ENCODE results near the gene ZNF12.
"Not testable (repeated sequence)": the region's sequence is repeated elsewhere in the genome, so short reads cannot be mapped to it uniquely, and the experiment has no call there.

The ZNF12 gene

DNA sequence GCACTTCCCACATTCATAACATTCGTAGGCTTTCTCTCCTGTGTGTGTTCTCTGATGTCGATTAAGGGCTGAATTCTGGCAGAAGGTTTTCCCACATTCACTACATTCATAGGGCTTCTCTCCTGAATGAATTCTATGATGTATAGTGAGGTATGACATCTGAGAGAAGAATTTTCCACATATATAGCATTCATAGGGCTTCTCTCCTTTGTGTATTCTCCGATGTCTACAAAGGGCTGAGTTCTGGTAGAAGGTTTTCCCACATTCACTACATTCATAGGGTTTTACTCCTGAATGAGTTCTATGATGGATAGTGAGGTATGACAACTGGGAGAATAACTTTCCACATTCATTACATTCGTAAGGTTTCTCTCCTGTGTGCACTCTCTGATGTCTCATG is 15.6 kb downstream of the ZNF12 start:
- DNase-seq: no peak

DNA sequence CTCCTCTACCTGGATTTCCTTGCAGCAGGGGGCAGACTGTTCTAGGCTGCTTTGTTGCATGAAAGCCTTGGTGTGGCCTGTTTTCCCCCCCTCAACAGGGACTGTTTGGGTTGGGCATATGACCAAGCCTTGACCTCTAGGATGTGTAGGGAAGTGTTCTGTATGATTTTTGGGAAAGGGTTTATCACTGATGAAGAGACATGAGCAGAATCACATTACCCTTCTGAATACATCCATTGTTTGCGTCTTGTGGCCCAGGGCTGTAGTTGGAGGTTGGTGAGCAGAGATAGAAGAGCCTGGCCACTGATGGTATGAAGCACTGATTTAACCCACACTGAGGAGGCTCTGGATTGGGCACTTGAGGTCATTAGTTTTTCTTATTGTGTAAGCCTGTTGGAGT is 26.6 kb downstream of the ZNF12 start:
- DNase-seq: no peak

DNA sequence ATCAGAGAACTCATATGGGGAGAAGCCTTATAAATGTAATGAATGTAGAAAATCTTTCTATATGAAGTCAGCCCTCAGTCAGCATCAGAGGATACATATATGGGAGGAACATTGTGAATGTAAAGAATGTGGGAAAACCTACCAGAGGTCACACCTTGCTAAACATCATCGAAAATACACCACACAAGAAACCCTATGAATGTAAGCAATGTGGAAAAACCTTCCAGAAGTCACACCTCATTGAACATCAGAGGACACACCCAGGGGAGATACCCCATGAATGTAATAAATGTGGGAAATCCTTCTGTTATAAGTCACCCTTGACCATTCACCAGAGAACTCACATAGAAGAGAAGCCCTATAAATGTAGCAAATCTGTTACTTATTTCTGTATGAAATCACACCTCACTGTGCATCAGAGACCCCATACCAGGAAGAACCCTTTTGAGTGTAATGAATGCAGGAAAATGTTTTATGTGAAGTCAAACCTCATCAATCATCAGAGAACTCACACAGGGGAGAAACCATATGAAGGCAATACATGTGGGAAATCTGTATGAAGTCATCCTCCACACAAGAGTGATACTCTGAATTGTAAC is 30.8 kb downstream of the ZNF12 start:
- no peak for DNase-seq

DNA sequence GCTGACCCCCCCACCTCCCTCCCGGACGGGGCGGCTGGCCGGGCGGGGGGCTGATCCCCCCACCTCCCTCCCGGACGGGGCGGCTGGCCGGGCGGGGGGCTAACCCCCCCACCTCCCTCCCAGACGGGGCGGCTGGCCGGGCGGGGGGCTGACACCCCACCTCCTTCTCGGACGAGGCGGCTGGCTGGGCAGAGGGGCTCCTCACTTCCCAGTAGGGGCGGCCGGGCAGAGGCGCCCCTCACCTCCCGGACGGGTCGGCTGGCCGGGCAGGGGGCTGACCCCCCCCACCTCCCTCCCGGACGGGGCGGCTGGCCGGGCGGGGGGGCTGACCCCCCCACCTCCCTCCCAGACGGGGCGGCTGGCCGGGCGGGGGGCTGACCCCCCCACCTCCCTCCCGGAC is 35.9 kb downstream of the ZNF12 start:
- DNase-seq: not testable (repeated sequence)

DNA sequence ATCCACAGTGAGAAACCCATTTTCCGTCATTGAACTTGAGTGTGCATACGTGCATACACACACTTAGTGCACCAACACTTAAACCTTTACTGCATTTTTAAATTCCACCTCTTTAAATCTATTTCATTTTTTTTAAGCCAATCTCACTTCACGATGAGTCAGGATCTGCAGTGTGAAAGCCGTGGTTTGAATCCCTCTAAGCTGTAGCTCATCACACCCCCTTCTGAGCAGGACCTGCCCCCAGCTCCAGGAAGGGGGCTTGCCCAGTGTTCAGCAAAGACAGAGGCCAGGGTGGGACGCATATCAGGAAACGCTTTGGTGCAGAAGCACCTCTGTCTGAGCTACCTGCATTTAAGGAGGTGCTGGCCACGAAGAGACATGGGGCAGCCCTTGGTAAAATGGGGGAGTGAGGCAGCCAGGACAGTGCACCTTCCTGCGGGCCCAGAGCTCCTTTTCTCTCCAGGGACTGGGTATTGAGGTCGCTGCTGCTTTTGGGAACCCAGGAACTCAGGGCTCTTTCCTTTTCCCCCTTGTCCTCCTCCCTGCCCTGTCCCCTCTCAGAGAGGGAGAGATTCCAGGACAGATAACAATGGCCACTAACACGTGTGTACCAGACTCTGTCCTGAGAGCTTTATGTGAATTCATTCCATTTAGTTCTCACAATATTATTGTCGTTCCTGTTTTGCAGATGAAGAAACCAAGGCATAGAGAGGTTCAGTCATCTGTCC is 48.0 kb downstream of the ZNF12 start:
- DNase-seq: no peak

DNA sequence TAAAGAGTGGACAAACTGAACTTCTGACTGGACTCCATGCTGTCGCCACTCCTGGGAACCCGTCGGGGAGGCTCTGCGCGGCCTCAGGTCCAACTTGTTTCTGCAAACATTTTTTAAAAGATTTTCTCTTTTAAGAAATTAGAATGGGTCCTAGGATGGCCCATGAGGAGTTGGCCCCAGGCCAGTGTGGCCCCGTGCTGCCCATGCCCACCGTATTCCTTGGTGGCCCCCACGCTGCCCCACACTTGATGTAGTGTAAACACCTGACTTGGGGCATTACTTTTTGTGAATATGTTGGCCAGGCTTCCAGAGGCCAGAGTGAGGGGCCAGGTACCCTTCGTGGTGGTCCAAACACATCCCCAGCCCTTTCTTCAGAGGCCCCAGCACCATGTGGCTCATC is 50.3 kb downstream of the ZNF12 start:
- DNase-seq: no peak

DNA sequence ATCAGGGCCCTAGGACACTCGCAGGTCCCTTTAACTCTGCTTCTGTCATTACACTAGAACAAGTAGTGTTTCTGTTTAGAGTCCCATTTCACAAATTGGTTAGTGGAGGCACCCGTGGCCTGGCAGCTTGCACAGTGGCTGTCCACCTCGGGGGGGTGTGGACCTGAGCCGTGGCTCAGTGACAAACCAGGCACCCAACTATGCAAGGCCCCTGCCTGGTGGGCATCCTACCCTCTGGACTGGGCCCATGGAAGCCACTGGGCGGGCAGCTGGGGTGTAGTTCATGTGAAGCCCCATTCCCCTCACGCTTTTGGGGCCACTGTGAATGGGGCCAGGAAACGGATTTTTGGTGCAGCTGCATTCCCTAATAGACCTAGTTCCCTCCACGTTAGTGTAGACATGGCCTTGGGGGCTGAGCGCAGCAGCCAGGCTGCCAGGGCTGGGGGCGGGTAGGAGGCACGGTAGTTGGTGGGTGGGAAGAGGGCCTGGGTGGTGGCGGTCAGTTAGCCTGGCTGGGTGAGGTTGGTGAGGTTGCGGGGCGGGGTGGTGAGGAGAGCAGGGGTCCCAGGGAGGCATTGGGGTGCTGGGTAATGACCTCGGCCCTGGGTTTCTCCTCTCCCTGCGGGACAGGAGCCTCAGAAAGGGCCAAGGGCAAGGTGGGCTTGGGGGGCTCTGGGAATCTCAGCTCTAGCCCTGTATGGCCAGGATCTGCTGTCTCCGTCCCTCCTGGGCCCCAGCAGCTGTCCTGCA is 50.9 kb downstream of the ZNF12 start:
- no peak for DNase-seq

DNA sequence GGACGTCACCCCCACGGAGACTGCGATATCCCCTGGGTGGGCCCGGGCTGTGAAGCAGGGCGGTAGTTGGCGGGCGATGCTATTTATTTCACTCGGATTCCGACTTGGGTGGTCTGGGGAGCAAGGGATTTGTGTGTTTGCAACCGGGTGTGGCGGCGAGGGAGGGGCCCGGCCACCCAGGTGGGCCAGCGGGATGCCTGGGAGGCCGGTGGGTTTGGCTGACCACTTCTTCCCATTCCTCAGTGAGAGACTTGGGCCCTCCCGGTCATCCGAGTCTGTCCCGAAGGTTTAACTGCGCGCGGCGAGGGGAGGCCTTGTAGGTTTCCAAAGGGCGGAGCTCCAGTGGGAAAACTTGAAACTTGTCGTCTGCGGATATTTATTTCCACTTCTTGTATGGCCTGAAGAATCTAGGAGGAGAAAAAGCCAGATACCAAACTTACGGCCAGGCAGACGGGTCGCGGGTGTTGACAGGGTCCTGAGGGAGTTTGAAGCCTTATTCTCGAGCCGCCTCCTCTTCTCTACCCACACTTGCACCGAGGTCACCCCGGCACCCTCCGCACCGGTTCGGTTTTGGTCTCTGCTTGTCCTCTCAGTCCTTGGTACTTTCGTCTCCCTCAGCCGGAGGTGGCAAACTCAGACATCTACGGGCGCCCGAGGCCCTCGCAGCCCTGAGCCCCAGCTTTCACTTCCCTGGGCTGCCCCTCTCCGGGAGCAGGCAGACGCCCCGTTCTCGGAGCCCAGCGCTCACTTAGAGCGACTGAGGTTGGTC is 51.7 kb downstream of the ZNF12 start:
- DNase-seq: no peak

DNA sequence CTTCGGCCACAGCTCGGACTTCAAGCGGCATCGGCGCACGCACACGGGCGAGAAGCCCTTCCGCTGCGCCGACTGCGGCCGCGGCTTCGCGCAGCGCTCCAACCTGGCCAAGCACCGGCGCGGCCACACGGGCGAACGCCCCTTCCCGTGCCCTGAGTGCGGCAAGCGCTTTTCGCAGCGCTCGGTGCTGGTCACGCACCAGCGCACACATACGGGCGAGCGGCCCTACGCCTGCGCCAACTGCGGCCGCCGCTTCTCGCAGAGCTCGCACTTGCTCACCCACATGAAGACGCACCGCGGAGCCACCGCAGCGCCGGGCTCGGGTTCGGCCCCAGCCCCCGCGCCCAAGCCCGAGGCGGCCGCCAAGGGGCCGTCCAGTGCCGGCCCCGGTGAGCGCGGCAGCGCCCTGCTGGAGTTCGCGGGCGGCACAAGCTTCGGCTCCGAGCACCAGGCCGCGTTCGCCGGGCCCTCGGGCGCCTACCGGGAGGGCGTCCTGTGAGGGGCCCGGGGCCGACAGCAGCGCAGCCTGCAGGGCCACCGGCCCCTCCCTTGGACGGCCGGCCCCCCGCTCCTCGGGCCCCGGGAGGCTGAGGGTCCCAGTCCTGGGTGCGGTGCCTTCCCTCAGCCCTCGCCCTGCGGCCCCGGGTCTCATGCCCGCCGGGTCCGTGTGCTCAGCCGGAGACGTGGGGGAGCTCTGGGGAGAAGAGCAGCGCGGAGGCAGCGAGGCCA is 52.5 kb downstream of the ZNF12 start:
- no peak for DNase-seq

DNA sequence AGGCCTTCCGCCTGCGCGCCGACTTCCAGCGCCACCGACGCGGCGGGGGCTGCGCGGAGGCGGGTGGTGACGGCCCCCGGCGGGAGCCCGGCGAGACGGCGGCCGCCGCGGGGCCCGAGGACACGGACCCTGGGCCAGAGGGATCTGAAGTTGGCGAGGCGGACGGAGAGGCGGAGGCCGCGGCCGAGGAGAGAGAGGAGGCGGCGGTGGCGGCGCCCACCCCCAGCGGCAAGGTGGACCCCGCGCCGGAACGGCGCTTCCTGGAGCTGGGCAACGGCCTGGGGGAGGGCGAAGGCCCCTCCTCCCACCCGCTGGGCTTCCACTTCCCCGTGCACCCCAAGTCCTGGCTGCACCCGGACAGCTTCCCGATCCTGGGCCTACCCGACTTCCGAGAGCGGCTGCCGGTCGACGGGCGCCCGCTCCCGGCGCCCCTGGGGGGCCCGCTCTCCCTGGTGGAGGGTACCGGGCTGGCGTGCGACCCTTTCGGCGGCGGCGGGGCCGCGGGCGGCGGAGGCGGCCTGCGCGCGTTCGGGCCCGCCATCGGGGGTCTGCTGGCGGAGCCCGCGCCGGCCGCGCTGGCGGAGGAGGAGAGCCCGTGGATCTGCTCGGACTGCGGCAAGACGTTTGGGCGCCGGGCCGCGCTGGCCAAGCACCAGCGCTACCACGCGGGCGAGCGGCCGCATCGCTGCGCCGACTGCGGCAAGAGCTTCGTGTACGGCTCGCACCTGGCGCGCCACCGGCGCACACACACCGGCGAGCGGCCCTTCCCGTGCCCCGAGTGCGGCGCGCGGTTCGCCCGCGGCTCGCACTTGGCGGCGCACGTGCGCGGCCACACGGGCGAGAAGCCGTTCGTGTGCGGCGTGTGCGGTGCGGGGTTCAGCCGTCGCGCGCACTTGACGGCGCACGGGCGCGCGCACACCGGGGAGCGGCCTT is 53.4 kb downstream of the ZNF12 start:
- no peak for DNase-seq

DNA sequence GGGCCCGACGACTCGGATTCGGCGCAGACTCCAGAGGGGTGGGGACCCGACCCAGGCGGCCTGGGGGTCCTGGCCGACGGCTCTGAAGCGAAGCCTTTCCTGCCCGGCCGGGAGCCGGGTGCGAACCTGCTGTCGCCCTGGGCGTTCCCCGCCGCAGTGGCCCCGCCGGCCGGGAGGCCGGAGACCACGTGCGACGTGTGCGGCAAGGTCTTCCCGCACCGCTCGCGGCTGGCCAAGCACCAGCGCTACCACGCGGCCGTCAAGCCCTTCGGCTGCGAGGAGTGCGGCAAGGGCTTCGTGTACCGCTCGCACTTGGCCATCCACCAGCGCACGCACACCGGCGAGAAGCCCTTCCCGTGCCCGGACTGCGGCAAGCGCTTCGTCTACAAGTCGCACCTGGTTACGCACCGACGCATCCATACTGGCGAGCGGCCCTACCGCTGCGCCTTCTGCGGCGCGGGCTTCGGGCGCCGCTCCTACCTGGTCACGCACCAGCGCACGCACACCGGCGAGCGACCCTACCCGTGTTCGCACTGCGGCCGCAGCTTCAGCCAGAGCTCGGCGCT is 54.2 kb downstream of the ZNF12 start:
- no peak for DNase-seq

DNA sequence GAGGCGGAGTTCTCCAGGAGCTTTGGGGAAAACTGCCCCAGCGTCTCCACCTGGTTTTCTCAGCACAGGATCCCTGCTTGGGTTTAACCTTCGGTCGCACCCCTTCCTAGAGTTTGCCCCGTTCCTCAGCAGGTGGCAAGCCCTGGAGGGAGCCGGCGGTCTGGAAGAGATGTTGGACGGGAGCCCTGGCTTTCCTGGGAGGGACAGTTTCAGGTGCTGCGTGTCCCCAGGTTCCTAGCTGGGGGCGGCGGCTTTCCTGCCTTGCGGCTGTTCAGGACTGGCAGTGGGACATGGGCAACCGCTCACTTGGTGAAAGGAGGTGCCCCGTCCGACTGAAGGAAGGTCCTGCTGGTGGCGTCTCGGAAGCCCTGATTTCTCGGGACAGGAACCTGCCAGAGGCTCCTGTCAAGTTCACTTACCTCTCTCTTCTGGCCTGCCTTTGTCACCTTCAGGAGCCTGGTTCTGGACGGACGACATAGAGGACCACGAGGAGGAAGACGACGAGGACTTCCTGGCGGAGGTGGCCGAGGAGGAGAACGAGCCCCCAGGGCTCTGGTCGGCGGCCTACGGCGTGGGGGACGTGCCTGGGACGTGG is 54.8 kb downstream of the ZNF12 start:
- no peak for DNase-seq

DNA sequence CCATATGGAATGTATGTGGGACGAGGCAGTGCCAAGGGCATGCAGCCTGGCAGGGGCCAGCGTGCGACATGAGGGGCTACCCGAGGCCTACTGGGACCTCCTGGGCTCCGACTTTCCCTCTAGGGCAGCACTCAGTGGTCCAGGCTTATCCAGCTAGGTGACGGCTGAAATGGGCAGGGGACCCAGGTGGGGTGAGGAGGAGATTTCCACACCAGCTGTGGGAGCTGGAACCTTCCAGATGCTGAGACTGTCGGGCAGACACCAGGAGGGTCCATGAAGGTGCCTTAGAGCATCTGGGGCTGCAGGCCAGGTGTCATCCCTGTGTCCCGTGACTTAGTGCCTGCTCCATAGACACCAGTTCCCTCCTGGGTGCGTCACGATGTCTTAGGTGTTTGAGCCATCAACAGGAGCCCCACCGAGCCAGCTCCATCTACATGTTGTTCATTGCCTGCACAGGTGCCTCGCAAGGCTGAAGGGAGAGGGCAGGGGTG is 56.2 kb downstream of the ZNF12 start:
- DNase-seq: no peak

DNA sequence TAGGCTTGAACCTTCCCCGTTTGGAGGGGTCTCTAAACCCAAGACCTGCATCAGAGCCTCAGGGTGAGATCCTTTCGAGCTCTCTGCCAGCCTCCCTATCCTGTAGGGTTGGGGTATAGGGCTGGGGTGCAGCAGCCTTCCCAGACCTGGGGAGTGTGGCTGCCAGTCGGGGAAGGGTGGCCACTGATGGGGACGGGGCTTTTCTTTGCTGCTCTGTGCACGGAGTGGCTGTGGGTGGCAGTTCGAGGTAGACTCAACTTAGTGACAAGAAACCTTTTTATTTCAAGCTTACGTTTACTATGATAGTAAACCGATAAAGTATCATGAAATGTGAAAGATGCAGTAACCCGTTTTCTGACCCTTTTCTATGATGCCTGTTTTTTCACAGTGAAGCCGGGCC is 56.7 kb downstream of the ZNF12 start:
- DNase-seq: no peak

DNA sequence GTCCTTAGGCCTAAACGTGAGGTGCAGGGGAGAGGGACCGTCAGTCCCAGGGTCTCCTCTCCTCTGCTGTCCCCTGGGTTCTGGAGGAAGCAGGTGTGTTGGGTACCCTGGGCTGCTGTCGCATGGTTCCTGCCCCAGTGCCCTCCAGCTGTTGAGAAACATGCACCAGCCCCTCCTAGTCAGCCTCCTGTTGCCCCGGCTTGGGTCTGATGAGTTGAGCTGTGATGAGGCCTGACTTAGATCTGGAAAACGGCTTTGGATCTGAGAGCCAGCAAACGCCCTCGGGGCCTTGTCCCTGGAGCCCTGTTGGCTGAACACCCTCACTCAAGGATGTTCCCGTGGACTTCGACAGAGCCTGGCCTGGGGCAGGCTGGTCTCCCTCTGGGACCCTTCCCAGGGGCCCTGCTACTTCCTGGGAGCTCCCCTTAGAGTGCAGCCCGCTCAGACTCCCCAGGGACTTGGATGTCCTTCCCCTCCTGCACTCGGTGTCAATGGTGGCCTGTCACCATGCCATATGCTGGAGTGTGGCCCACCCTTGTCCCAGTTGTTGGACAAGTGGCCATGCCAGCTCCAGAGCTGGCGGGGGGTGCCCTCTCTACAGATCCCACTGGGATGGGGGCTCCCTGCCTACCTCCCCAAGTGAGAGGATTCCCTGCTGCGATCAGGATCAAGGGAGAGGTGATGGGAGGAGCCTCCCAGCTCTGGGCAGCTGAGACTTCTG is 57.3 kb downstream of the ZNF12 start:
- no peak for DNase-seq

DNA sequence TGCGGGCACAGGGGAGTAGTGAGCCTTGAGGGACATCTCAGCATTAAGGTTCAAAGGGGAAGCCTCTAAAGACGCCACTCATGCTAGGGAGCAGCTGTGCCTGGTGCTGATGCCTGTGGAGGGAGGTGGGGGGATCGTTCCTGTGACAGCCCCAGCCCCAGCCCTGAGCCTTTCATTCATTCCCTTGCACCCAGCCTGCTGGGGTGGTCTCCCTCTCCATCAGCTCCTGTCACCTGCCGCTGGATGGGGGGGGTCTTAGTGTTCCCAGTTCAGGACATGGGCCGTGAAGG is 58.0 kb downstream of the ZNF12 start:
- no peak for DNase-seq

DNA sequence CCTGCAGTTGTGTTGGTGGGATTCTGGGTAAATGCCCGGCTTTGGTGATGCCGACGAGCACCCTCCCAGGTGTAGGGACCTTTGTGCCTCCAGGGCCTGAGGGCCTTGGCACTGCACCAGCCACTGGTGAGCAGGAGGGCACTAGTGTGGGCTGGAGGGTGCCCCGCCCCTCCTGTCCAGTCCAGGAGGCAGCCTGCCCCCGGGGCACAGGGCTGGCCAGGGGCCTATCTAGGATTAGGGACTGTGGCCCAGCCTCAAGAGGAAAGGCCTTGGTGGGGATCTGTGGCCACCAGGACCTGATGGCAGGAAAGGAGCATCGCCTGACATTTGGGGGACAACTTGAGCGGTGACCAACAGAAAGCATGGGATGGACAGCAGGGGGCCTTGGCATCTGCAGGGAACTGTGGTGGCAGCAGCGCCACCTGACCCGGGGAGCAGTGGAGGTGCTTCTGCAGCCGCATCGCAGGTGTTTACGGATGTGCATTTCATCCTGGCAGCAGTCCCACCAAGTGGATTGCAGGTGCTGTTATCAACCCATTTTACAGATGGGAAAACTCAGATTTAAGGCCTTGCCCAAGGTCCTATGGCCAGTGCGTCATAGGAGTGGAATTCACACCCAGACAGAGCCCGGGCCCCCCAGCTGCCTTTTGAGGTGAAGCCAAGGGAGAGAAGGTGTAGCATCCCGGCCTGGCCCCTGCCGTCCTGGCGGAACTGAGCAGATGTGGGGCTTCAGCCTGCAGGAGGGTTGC is 58.5 kb downstream of the ZNF12 start:
- DNase-seq: no peak

DNA sequence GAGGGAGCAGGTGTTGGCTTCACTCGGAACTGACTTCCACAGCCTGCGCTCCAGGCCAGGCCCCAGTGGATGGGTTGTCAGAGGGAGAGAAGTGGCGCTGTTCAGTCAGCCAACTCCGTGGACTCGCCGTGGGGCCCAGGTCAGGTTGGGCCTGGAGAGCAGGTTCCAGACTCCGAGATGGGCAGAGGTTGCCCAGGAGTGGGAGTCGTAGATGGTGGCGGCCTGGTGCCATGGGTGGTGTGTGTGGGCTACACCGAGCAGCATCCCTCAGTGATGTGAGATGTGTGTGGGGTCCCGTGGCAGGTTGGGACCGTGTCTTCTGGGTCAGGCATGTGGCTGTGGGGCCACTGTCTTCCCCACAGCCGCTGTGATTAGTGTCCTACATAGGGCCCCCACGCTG is 59.2 kb downstream of the ZNF12 start:
- no peak for DNase-seq

DNA sequence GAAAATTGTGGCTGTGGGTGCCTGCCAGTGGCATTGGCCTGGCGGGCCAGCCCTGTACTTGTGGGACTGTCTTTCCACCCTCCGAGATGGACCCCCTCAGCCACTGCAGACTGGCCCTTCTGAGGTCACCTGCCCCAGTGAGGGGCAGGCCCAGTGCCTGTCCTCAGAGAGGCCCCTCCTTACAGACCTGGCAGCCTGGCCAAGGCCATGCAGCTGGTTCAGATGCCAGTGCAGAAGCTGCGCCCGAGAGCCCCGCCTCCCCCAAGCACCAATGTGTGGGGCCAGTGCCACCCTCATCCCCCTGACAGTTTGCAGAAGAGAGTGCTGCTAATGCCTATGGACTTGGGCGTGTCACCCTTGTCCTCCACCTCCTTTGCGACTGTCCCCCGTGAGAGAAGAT is 59.7 kb downstream of the ZNF12 start:
- DNase-seq: no peak

DNA sequence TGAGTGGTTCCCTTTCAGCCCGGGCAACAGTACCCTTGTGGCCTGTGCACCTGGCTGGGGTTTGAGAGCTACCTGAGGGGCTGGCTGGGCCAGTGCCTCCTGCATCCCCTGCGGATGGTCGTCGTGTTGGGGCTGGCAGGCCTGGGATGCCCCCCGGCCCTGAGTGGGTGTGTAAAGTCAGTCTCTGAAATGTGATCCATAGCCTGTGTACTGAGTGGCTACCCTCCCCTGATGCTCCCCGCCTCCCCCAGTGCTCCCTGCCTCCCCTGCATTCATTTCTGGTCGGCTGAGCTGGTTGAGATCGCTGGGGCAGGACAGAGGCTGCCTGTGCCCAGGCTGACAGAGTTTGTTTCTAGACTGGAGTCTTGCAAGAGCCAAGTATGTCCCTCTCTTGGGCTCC is 60.3 kb downstream of the ZNF12 start:
- no peak for DNase-seq
